Measurements from ENCODE around the gene MICU2.

MICU2 gene

DNA sequence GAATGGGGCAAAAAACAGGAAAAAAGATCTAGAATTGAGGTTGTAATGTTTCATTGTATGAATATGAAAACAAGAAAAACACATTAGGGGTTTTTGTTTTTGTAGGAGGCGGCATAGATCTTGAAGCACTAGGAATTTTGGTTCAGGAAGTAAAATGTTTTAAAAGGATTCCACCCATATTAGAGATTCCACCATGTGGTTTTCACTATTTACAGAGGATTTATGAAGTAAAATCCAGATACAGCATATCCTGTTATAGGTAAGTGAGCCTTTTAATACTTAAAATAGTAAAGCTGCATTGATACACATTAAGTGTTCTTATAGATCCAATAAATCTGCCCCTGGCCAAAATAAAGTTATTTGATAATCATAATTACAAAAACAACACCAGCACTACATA lies 61.4 kb downstream of the MICU2 start:
- H3K27me3 ChIP-seq (ENCODE audit: insufficient read depth, low read depth): no peaks in the 10 kb centered on the region
- H4K20me1 ChIP-seq (ENCODE audit: insufficient read depth): no peaks in the 10 kb centered on the region
- H3K9ac ChIP-seq: no peak overlapping the region
- H3K4me2 ChIP-seq: no peak overlapping the region
- H3K4me1 ChIP-seq (ENCODE audit: low read depth, poor library complexity, severe bottlenecking): no peaks in the 10 kb centered on the region
- no peak overlapping the region for H2AFZ ChIP-seq (ENCODE audit: low read depth)
- no peaks in the 10 kb centered on the region for H3K36me3 ChIP-seq (ENCODE audit: insufficient read depth)
- TF ChIP-seq, protein P1, sequence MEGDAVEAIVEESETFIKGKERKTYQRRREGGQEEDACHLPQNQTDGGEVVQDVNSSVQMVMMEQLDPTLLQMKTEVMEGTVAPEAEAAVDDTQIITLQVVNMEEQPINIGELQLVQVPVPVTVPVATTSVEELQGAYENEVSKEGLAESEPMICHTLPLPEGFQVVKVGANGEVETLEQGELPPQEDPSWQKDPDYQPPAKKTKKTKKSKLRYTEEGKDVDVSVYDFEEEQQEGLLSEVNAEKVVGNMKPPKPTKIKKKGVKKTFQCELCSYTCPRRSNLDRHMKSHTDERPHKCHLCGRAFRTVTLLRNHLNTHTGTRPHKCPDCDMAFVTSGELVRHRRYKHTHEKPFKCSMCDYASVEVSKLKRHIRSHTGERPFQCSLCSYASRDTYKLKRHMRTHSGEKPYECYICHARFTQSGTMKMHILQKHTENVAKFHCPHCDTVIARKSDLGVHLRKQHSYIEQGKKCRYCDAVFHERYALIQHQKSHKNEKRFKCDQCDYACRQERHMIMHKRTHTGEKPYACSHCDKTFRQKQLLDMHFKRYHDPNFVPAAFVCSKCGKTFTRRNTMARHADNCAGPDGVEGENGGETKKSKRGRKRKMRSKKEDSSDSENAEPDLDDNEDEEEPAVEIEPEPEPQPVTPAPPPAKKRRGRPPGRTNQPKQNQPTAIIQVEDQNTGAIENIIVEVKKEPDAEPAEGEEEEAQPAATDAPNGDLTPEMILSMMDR (conservative IDR thresholded peaks at IDR 0.05; ENCODE audit: low read depth, low read length): no peak
- no peaks in the 10 kb centered on the region for H3K79me2 ChIP-seq (ENCODE audit: insufficient read depth, low read depth)
- H3K27ac ChIP-seq: no peak overlapping the region
- no peak overlapping the region for H3K4me3 ChIP-seq (IDR thresholded peaks at IDR 0.05; ENCODE audit: insufficient read depth, low read depth, low read length)

DNA sequence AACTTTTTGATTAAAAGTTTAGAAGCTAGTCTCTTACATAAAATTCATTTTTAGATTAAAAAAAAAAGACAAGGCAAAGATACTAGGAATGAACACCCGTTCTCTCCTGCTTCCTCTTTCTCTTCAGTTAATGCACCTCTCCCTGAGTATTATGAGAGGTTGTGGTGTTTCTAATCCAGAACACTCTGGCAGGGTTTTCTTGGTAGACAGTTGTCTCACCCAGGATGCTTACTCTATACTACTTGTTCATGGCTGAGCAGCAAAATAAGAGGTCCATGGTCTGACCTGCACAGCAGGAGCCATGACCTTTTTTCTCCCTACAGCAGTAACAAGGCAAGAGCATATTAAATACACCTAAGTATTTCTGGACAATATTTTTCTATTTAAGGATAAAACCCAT lies 62.0 kb downstream of the MICU2 start:
- TF ChIP-seq, protein P1 (conservative IDR thresholded peaks at IDR 0.05; ENCODE audit: low read depth, low read length): no peak
- Histone ChIP-seq H3K27ac (no peak overlapping the region), H3K27me3 (ENCODE audit: insufficient read depth, low read depth) (no peaks in the 10 kb centered on the region), H3K4me1 (ENCODE audit: low read depth, poor library complexity, severe bottlenecking) (no peaks in the 10 kb centered on the region), H3K4me2 (no peak overlapping the region), H3K36me3 (ENCODE audit: insufficient read depth) (no peaks in the 10 kb centered on the region), H2AFZ (ENCODE audit: low read depth) (no peak overlapping the region), H3K79me2 (ENCODE audit: insufficient read depth, low read depth) (no peaks in the 10 kb centered on the region), H4K20me1 (ENCODE audit: insufficient read depth) (no peaks in the 10 kb centered on the region), H3K9ac (no peak overlapping the region), H3K4me3 (IDR thresholded peaks at IDR 0.05; ENCODE audit: insufficient read depth, low read depth, low read length) (no peak overlapping the region)

DNA sequence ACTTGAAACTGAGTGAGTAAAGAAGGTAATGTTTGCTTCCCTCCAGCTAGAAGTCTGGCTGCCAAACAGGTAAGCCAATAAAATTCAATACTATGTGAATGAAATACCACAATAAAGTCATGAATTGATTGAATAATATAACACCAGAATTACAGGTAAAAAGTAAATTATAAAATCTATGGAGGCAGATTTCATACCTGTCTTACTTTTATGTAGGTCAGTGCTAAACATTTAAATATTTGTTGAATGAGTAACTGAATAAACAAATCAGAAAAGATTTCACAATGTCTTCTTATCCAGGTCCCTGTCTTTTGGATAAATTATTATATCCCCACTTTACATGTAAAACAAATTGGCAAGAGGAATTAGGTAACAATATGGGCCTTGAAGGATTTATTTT lies 62.7 kb downstream of the MICU2 start:
- Histone ChIP-seq H3K4me2 (no peak overlapping the region), H3K4me1 (ENCODE audit: low read depth, poor library complexity, severe bottlenecking) (no peaks in the 10 kb centered on the region), H3K4me3 (IDR thresholded peaks at IDR 0.05; ENCODE audit: insufficient read depth, low read depth, low read length) (no peak overlapping the region), H3K27ac (no peak overlapping the region), H3K9ac (no peak overlapping the region), H3K36me3 (ENCODE audit: insufficient read depth) (no peaks in the 10 kb centered on the region), H2AFZ (ENCODE audit: low read depth) (no peak overlapping the region), H4K20me1 (ENCODE audit: insufficient read depth) (no peaks in the 10 kb centered on the region), H3K27me3 (ENCODE audit: insufficient read depth, low read depth) (no peaks in the 10 kb centered on the region), H3K79me2 (ENCODE audit: insufficient read depth, low read depth) (no peaks in the 10 kb centered on the region)
- TF ChIP-seq, protein P1 (conservative IDR thresholded peaks at IDR 0.05; ENCODE audit: low read depth, low read length): no peak

- Histone ChIP-seq H3K9ac (no peak overlapping the region), H4K20me1 (ENCODE audit: insufficient read depth) (no peaks in the 10 kb centered on the region), H2AFZ (ENCODE audit: low read depth) (no peak overlapping the region), H3K27ac (no peak overlapping the region), H3K4me1 (ENCODE audit: low read depth, poor library complexity, severe bottlenecking) (no peaks in the 10 kb centered on the region), H3K79me2 (ENCODE audit: insufficient read depth, low read depth) (no peaks in the 10 kb centered on the region), H3K4me2 (no peak overlapping the region), H3K27me3 (ENCODE audit: insufficient read depth, low read depth) (no peaks in the 10 kb centered on the region), H3K4me3 (IDR thresholded peaks at IDR 0.05; ENCODE audit: insufficient read depth, low read depth, low read length) (no peak overlapping the region), H3K36me3 (ENCODE audit: insufficient read depth) (no peaks in the 10 kb centered on the region)
- TF ChIP-seq, protein P1 (conservative IDR thresholded peaks at IDR 0.05; ENCODE audit: low read depth, low read length): no peak
Observed at GRCh38 chr13:21539687-21540086, 64.3 kb downstream of the MICU2 start.

All from KMS-11 (cell line).